Testis (tissue), 3 donors: Measurements from ENCODE around the gene SLC29A3. TPM values are rescaled to one million over a fixed set of nuclear protein-coding genes. Genes with fewer than 3 reads are reported as not detected.

Experiments used
- DNase-seq: peaks from one replicate; pipeline ENCODE4 v3.0.0-alpha.2; 2019
- H3K27ac ChIP-seq, 2 donors: fragments of 200-600 bp; sonication (generic); one replicate each; pipeline ENCODE4 v1.5.1; 2019
- H3K27me3 ChIP-seq: fragments of 200-600 bp; sonication (generic); one replicate; pipeline ENCODE4 v1.5.1; 2019
- H3K36me3 ChIP-seq: fragments of 200-600 bp; sonication (generic); one replicate; pipeline ENCODE4 v1.5.1; 2017; ENCODE audit warnings: low read depth; ENCODE audit errors: missing control alignments
- H3K4me1 ChIP-seq: fragments of 200-600 bp; sonication (generic); one replicate; pipeline ENCODE4 v1.5.1; 2019
- H3K4me3 ChIP-seq, 2 donors: fragments of 200-600 bp; sonication (generic); one replicate each; pipeline ENCODE4 v1.5.1; 2017 to 2019
- H3K9me3 ChIP-seq: fragments of 200-600 bp; sonication (generic); one replicate; pipeline ENCODE4 v1.5.1; 2017
- POLR2A ChIP-seq: fragments of 450-650 bp; IDR thresholded peaks from one replicate; pipeline ENCODE4 v1.6.1; 2017; ENCODE audit warnings: antibody characterized with exemption, mild to moderate bottlenecking, moderate library complexity
- WGBS, 2 donors: methylation state at CpG; one replicate each; pipeline ENCODE4 v1.1.5; 2018; 5-methylcytosine and 5-hydroxymethylcytosine counted together
- intact Hi-C: fragments of 100-400 bp; cut with DNase I; formaldehyde crosslinking; loops from one replicate; pipeline ENCODE4 v1.15.1; 2023; ENCODE audit warnings: low total_unique reads
- polyA plus RNA-seq: library from polyadenylated mRNA; stranded (reverse); fragments of 350-450 nt; fragmentation: Illumina TruSeq; extraction: RNeasy Lipid Tissue Mini Kit (QIAGEN cat#74804); gene quantifications from one replicate; pipeline ENCODE4 v1.2.3, GENCODE V29; 2014; ENCODE audit warnings: low read depth, low replicate concordance; ENCODE audit not compliant: insufficient read depth
- total RNA-seq, 2 donors: library from RNA; depleted of rRNA; stranded (reverse); fragments of >200 nt; gene quantifications; one replicate each; pipeline ENCODE4 v1.2.3, GENCODE V29; 2016
- TF ChIP-seq, protein P1 (sequence below), 3 experiments: fragments of 450-650 bp in 2 of 3; fragments of 200-600 bp in 1 of 3; sonication (generic) in 1 of 3; IDR thresholded peaks; one replicate each; pipeline ENCODE4 v1.5.1; 2016 to 2019; ENCODE audit warnings: antibody characterized with exemption in 3 of 3, mild to moderate bottlenecking in 2 of 3, moderate library complexity in 1 of 3

The SLC29A3 gene
- total and polyA plus RNA-seq, 3 donors from 2014 or later: 10.7 to 14.0 (median 12.7) TPM

DNA sequence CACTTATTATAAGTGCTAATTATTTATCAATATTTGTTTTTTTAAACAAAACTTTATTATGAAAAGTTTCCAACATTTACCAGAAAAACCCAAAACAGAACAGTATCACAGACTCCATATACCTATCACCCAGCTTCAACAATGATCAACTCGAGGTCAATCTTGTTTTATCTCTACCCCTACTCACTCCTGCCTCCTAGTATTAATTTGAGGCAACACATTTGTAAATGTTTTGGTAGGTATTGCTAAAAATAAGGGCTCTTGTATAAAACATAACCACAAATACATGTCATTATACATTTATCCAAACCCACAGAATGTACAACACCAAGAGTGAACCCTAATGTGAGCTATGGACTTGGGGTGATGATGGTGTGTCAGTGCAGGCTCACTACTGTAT is 61.8 kb downstream of the SLC29A3 start:
- Histone ChIP-seq H3K27me3 (no peaks in the 10 kb centered on the region), H3K36me3 (no peaks in the 10 kb centered on the region), H3K4me3 (no peak overlapping the region), H3K27ac (no peak overlapping the region), H3K9me3 (no peaks in the 10 kb centered on the region), H3K4me1 (peaks cover 25% of the 10 kb centered on the region)
- 47 to 68% methylated on average over 1 of the region's 1 CpG for WGBS, 2 donors
- intact Hi-C loops: no loop called here
- TF ChIP-seq, protein P1, sequence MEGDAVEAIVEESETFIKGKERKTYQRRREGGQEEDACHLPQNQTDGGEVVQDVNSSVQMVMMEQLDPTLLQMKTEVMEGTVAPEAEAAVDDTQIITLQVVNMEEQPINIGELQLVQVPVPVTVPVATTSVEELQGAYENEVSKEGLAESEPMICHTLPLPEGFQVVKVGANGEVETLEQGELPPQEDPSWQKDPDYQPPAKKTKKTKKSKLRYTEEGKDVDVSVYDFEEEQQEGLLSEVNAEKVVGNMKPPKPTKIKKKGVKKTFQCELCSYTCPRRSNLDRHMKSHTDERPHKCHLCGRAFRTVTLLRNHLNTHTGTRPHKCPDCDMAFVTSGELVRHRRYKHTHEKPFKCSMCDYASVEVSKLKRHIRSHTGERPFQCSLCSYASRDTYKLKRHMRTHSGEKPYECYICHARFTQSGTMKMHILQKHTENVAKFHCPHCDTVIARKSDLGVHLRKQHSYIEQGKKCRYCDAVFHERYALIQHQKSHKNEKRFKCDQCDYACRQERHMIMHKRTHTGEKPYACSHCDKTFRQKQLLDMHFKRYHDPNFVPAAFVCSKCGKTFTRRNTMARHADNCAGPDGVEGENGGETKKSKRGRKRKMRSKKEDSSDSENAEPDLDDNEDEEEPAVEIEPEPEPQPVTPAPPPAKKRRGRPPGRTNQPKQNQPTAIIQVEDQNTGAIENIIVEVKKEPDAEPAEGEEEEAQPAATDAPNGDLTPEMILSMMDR (IDR thresholded peaks at IDR 0.05): no peak
- no peak for TF ChIP-seq POLR2A
- DNase-seq: no peak

DNA sequence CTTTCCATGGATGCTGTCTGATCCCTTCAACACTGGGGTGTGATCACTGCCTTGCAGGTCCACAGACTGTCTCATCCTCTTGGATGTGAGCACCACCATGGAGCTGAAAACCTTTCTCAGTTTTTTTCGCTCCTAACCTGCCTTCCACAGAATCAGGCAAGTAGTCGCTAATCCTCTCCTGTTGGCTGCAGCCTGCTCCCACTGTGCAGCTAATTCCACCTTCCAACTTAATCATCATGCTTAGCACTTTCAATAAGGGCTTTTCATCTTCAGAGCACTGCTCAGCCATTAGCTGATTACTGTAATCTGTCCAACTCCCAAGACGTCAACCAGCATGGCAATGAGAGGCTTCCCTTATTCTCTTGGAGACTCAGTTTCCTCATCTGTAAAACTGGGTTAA is 62.6 kb downstream of the SLC29A3 start:
- WGBS, 2 donors: 87 to 92% methylated on average over 3 of the region's 3 CpGs
- no peak for DNase-seq
- TF ChIP-seq POLR2A: no peak
- TF ChIP-seq, protein P1 (IDR thresholded peaks at IDR 0.05): no peak
- no peaks in the 10 kb centered on the region for H3K9me3 ChIP-seq
- no peaks in the 10 kb centered on the region for H3K27me3 ChIP-seq
- intact Hi-C loops: no loop called here
- no peaks in the 10 kb centered on the region for H3K36me3 ChIP-seq
- no peak overlapping the region for H3K4me3 ChIP-seq
- H3K4me1 ChIP-seq: peaks cover 22% of the 10 kb centered on the region
- H3K27ac ChIP-seq: no peak overlapping the region

GRCh38 chr10:71382028-71382427 is 63.0 kb downstream of the SLC29A3 start:
- H3K27ac ChIP-seq: no peak overlapping the region
- no peak overlapping the region for H3K4me3 ChIP-seq
- DNase-seq: no peak
- intact Hi-C loops: no loop called here
- peaks cover 18% of the 10 kb centered on the region for H3K4me1 ChIP-seq
- WGBS, 2 donors: 97 to 98% methylated on average over 2 of the region's 2 CpGs
- H3K36me3 ChIP-seq: no peaks in the 10 kb centered on the region
- no peak for TF ChIP-seq POLR2A
- TF ChIP-seq, protein P1 (IDR thresholded peaks at IDR 0.05): no peak
- no peaks in the 10 kb centered on the region for H3K27me3 ChIP-seq
- H3K9me3 ChIP-seq: no peaks in the 10 kb centered on the region

- Histone ChIP-seq H3K4me3 (no peak overlapping the region), H3K4me1 (peaks cover 15% of the 10 kb centered on the region), H3K36me3 (no peaks in the 10 kb centered on the region), H3K27ac (no peak overlapping the region), H3K27me3 (no peaks in the 10 kb centered on the region), H3K9me3 (no peaks in the 10 kb centered on the region)
- no peak for DNase-seq
- 92 to 94% methylated on average over 1 of the region's 1 CpG for WGBS, 2 donors
- intact Hi-C loops: no loop called here
- TF ChIP-seq POLR2A: no peak
- TF ChIP-seq, protein P1 (IDR thresholded peaks at IDR 0.05): no peak
Measured at GRCh38 chr10:71382757-71383156, 63.7 kb downstream of the SLC29A3 start.

- Histone ChIP-seq H3K36me3 (no peaks in the 10 kb centered on the region), H3K4me3 (no peak overlapping the region), H3K9me3 (no peaks in the 10 kb centered on the region), H3K27ac (no peak overlapping the region), H3K4me1 (peaks cover 1% of the 10 kb centered on the region), H3K27me3 (no peaks in the 10 kb centered on the region)
- peak; percentile 89 for DNase-seq
- intact Hi-C loops: no loop called here
- WGBS, 2 donors: 45 to 50% methylated on average over 9 to 10 of the region's 10 CpGs
- TF ChIP-seq, protein P1 (IDR thresholded peaks at IDR 0.05): peak; percentile 85 to 92 (median 87)
- no peak for TF ChIP-seq POLR2A
Measured at GRCh38 chr10:71383972-71384687, 65.1 kb downstream of the SLC29A3 start.
